Right cardiac atrium (tissue), 5 donors: ENCODE measurements around the gene S100A2. TPM values are rescaled to one million over a fixed set of nuclear protein-coding genes. Genes with fewer than 3 reads are reported as not detected.

ENCODE experiments used
- ATAC-seq, 2 donors: fragments of 200-7000 bp; cut with Tn5 transposase; one replicate each; pipeline versions ENCODE4 v1.8.0 to v1.9.1; 2020; ENCODE audit warnings: moderate library complexity in 2 of 2, mild to moderate bottlenecking in 1 of 2
- DNase-seq, 3 donors: peaks; one replicate each; pipeline ENCODE4 v3.0.0-alpha.2; 2020
- H3K27ac ChIP-seq: one replicate; pipeline ENCODE4 v1.5.1; 2013; ENCODE audit warnings: mild to moderate bottlenecking, low read length, control low read depth, moderate library complexity
- H3K27me3 ChIP-seq: one replicate; pipeline ENCODE4 v1.6.1; 2013; ENCODE audit not compliant: control insufficient read depth, insufficient read depth
- H3K4me1 ChIP-seq: one replicate; pipeline ENCODE4 v1.6.1; 2013; ENCODE audit warnings: low read length; ENCODE audit not compliant: control insufficient read depth, insufficient read depth
- H3K4me3 ChIP-seq: one replicate; pipeline ENCODE4 v1.5.1; 2013; ENCODE audit warnings: low read length, control low read depth
- H3K9me3 ChIP-seq: one replicate; pipeline ENCODE4 v1.6.1; 2013; ENCODE audit warnings: low read length; ENCODE audit not compliant: control insufficient read depth
- WGBS: extraction: QIAGEN DNeasy Blood & Tissue Kit; methylation state at CpG from one replicate; pipeline ENCODE4 v1.1.7; 2013; 5-methylcytosine and 5-hydroxymethylcytosine counted together
- intact Hi-C, 4 donors: fragments of 100-400 bp; cut with DNase I; formaldehyde crosslinking; loops; one replicate each; pipeline versions ENCODE4 v1.11.0 to v1.14.0; 2022 to 2023
- polyA plus RNA-seq: library from polyadenylated mRNA; stranded (reverse); fragments of 200-250 nt; gene quantifications from one replicate; pipeline ENCODE4 v1.2.3, GENCODE V29; 2013
- total RNA-seq, 4 donors: library from RNA; stranded (reverse); fragmentation: NEBNext Ultra II Directional; extraction: Animal tissue kit (Norgen Biotek cat#: 25700); gene quantifications; one replicate each; pipeline ENCODE4 v1.2.1, GENCODE V29; 2021
- donor health status: healthy with polysubstance abuse.
- donor health status: DM: no; HTN: yes; CAD: no.
- donor health status: DM: no; HTN: no; CAD: no.
- donor health status: DM: no; HTN: yes; CAD: no; lungs with severe emphysema.
- donor health status: DM: yes; HTN: yes; CAD: no.

The S100A2 gene
- total and polyA plus RNA-seq, 5 donors: 0.92 to 3.7 (median 0.97) TPM

GRCh38 chr1:153536671-153537375, 28.8 kb downstream of the S100A2 start:
- intact Hi-C loops: no loop called here
- DNase-seq (peak in 1 of 3 donors; percentile 63), ATAC-seq (peak in 1 of 2 donors; percentile 3)
- Histone ChIP-seq H3K27me3 (no peaks in the 10 kb centered on the region), H3K27ac (peak overlapping the region; percentile 97), H3K9me3 (no peaks in the 10 kb centered on the region), H3K4me3 (peak overlapping the region; percentile 73), H3K4me1 (no peaks in the 10 kb centered on the region)
- WGBS: 87% methylated on average over 9 of the region's 9 CpGs

- Histone ChIP-seq H3K9me3 (no peaks in the 10 kb centered on the region), H3K27me3 (no peaks in the 10 kb centered on the region), H3K4me3 (peak overlapping the region; percentile 73), H3K4me1 (no peaks in the 10 kb centered on the region), H3K27ac (peak overlapping the region; percentile 97)
- DNase-seq (peak; percentile 92 to 96 (median 95)), ATAC-seq (peak; percentile 86)
- 2% methylated on average over 38 of the region's 38 CpGs for WGBS
- intact Hi-C loops: no loop called here
Observed at GRCh38 chr1:153536012-153536670, 29.5 kb downstream of the S100A2 start.

DNA sequence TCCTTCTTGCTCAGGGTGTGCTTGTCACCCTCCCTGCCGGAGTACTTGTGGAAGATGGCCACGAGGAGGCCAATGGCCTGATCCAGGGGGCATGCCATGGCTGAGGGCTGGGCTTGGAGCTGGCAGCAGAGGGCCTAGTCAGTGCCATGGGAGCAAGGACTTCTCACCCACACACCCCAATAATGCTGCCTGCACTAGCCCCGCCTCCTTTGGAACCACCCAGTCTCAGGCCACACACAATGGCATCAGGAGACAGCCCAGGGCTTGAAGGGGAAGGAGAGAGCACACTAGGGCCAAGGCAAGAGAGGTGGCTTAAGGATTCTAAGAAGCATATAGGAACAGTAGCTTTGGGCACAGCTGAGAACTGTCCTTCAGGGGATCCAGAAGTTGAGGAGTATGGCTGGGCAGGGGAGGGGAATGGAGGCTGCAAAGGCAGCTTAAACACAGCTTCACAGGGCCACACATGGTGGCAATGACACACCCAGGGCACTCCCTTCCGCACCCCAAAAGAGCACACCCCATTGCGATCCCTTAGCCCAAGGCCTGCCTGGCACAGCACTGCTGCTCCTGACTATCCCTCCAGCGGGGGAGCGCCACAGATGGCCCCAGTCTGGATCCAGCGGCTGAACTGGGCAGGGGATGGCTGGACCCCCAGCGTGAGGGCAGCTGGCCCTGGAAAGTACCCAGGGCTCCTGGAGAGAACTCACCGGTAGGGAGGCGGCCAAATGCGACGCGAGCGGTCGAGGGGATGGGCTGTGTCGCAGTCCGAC, 30.2 kb downstream of the S100A2 start, which contains the start of gene S100A6:
Gene S100A6, minus strand, starts transcription at position 750 of the 770 bp plus-strand sequence. Its CDS starts 652 bp downstream, at position 98.
- Histone ChIP-seq H3K27me3 (no peaks in the 10 kb centered on the region), H3K27ac (peak within 1 kb of the TSS; percentile 97), H3K9me3 (no peaks in the 10 kb centered on the region), H3K4me3 (peak within 1 kb of the TSS; percentile 73), H3K4me1 (no peaks in the 10 kb centered on the region)
- ATAC-seq (peak; percentile 69 to 73), DNase-seq (peak; percentile 75 to 88 (median 86))
- WGBS: 17% methylated on average over 18 of the region's 18 CpGs
- intact Hi-C loops: loop anchor here in 1 of 4 donors (2.0 kb wide), 1 partner anchor 33 kb away; no protein-coding TSS in a partner anchor

- intact Hi-C loops: loop anchor here in 2 of 4 donors (2.0 to 5.0 kb wide), 2 partner anchors 32 to 34 kb away; partner anchors contain the start of gene S100A2 (in 1 of the 2)
- peak overlapping the region; percentile 73 for H3K4me3 ChIP-seq
- no peaks in the 10 kb centered on the region for H3K27me3 ChIP-seq
- ATAC-seq: no peak
- no peak for DNase-seq
- 76% methylated on average over 3 of the region's 3 CpGs for WGBS
- peak overlapping the region; percentile 97 for H3K27ac ChIP-seq
- H3K4me1 ChIP-seq: no peaks in the 10 kb centered on the region
- no peaks in the 10 kb centered on the region for H3K9me3 ChIP-seq
Observed at GRCh38 chr1:153534925-153535241, 30.8 kb downstream of the S100A2 start.

DNA sequence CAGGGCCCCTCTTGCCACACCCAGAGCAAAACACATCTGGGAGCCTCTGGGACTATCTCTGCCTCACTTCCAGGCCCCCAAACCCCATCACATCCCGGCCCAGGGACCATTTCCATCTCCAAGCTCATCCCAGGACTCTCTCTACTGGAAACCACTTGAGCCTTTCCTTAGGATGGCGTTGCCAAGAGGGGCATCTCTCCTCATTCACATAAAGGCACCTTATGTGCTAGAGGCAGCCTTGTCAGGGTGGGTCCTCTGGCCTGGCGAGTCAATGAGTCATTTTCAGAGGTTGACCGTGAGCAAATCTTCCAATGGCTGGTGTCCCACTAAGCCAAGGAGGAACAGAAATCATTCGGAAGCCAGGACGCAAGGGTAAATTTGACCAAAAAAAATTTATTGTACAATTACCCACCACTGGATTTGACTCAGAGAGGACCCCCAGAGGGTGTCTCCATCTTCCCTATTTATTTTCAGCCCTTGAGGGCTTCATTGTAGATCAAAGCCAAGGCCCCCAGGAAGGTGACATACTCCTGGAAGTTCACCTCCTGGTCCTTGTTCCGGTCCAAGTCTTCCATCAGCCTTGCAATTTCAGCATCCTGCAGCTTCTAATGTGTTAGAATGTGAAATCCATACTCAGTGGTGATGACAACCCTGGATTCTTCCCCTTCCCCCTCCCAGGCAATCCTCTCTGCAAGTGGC, 31.3 kb downstream of the S100A2 start:
- Histone ChIP-seq H3K27me3 (no peaks in the 10 kb centered on the region), H3K4me3 (peak overlapping the region; percentile 73), H3K4me1 (no peaks in the 10 kb centered on the region), H3K9me3 (no peaks in the 10 kb centered on the region), H3K27ac (peak overlapping the region; percentile 97)
- DNase-seq (no peak), ATAC-seq (no peak)
- WGBS: 77% methylated on average over 7 of the region's 7 CpGs
- intact Hi-C loops: loop anchor here in 2 of 4 donors (2.0 to 5.0 kb wide), 2 partner anchors 33 to 34 kb away; partner anchors contain the start of gene S100A2 (in 1 of the 2)

- Histone ChIP-seq H3K4me1 (no peaks in the 10 kb centered on the region), H3K27ac (peak overlapping the region; percentile 61), H3K4me3 (peak overlapping the region; percentile 73), H3K9me3 (no peaks in the 10 kb centered on the region), H3K27me3 (no peaks in the 10 kb centered on the region)
- DNase-seq (peak; percentile 78 to 81 (median 81)), ATAC-seq (peak; percentile 4 to 61)
- WGBS: 46% methylated on average over 13 of the region's 13 CpGs
- intact Hi-C loops: loop anchor here in 3 of 4 donors (2.0 to 5.0 kb wide), 3 partner anchors 34 to 37 kb away; partner anchors contain the start of gene S100A2 (in 1 of the 3)
Observed at GRCh38 chr1:153533689-153534201, 31.9 kb downstream of the S100A2 start.

DNA sequence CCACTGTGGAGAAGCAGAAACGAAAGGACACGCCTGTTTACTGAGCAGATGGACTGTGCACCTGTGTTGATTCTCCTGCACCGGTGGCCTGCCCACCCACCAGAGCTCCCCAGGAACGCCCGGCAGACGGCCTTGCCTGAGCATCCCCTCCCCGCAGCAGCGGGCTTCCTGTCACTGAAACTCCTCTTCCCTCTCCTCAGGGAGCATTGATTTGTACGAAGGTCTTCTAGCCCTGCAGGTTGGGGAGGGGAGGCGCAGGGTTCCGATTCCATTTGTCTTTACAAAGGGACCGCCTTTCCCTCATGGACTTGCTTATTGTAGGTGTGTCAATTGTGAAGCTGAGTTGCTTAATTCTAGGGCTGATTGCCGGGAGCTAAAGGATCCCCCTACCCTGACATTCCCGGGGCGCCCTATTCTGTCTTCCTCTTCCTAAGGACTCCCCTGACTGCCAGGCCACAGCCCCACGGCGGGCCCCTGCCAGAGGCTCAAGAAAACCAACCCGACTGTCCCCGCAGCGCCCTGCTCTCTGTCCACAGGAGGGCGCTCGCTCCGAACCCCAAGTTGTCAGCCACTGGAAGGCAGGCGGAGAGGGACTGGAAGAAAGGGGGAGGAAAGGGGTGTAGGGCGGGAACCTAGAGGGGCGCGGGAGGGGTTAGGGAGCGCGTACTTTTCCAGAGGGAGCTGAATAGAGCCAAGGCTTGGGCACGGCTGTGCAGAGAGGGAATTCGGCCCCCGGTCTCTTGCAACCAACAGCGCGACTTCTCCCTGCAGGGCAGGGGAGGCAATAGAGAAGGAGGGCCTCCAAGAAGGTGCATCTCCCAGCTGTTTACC, 32.7 kb downstream of the S100A2 start:
- Histone ChIP-seq H3K27me3 (no peaks in the 10 kb centered on the region), H3K4me3 (peak overlapping the region; percentile 73), H3K9me3 (no peaks in the 10 kb centered on the region), H3K27ac (peak overlapping the region; percentile 61), H3K4me1 (no peaks in the 10 kb centered on the region)
- 27% methylated on average over 34 of the region's 34 CpGs for WGBS
- DNase-seq (peak; percentile 87 to 96 (median 94)), ATAC-seq (peak; percentile 65 to 73)
- intact Hi-C loops: loop anchor here in 2 of 4 donors (2.0 to 5.0 kb wide), 2 partner anchors 34 to 38 kb away; partner anchors contain the start of gene S100A2 (in 1 of the 2)

DNA sequence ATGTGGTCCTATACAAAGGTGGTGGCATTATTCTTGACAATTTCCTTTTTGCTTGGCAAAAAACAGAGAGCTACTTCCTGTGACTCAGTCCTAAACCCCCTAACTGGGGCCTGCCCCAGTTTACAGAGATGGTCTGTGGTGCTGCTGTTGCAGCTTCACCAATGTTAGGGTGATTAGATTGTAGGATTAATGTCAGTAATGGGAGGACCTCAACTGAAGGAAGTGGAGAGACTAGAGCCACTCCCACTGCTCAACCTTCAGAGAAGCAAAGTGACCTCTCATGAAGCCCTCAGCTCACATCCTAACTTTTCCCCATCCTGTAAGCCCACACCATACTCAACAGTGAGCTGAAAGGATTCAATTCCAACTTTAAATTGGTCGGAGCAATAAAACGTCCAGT, 33.5 kb downstream of the S100A2 start:
- no peak for ATAC-seq
- no peaks in the 10 kb centered on the region for H3K4me1 ChIP-seq

DNA sequence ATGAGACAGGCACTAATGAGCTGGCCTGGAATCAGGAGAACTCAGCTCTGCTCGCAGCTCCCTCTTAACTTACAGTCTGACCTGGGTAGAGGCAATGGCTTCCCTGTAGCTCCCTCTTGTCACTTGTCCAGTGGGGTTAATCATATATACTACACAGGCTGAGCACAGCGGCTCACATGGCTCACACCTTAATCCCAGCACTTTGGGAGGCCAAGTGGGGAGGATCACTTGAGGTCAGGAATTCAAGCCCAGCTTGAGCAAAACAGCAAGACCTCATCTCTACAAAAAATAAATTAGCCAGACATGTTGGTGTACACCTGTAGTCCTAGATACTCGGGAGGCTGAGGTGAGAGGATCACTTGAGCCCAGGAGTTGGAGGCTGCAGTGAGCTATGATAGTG, 34.0 kb downstream of the S100A2 start:
- ATAC-seq: no peak
- Histone ChIP-seq H3K4me3 (no peak overlapping the region), H3K4me1 (no peaks in the 10 kb centered on the region), H3K27me3 (no peaks in the 10 kb centered on the region), H3K9me3 (no peaks in the 10 kb centered on the region), H3K27ac (no peak overlapping the region)
- no peak for DNase-seq
- intact Hi-C loops: loop anchor here in 2 of 4 donors (2.0 to 5.0 kb wide), 2 partner anchors 36 to 39 kb away; partner anchors contain the start of gene S100A2 (in 1 of the 2)
- WGBS: 93% methylated on average over 3 of the region's 3 CpGs

More for the DNA sequence above, 33.5 kb downstream of the S100A2 start:
- Histone ChIP-seq H3K27me3 (no peaks in the 10 kb centered on the region), H3K27ac (peak overlapping the region; percentile 3), H3K9me3 (no peaks in the 10 kb centered on the region), H3K4me3 (no peak overlapping the region)
- 80% methylated on average over 2 of the region's 2 CpGs for WGBS
- DNase-seq: no peak
- intact Hi-C loops: loop anchor here in 2 of 4 donors (2.0 to 5.0 kb wide), 2 partner anchors 35 to 39 kb away; partner anchors contain the start of gene S100A2 (in 1 of the 2)
